Prostate gland (tissue), 2 donors: ENCODE results near the gene TMEM17.
"Not testable (repeated sequence)": the region's sequence is repeated elsewhere in the genome, so short reads cannot be mapped to it uniquely, and the experiment has no call there.

Experiments used
- POLR2A ChIP-seq: fragments of 450-650 bp; IDR thresholded peaks from one replicate; pipeline ENCODE4 v1.6.1; 2016; ENCODE audit warnings: antibody characterized with exemption, mild to moderate bottlenecking
- POLR2AphosphoS5 ChIP-seq: sonication (generic); formaldehyde crosslinking; IDR thresholded peaks from one replicate; pipeline ENCODE4 v1.6.1; 2017; ENCODE audit warnings: antibody characterized with exemption
- TF ChIP-seq, protein P1 (sequence below), 4 experiments: fragments of 200-600 bp in 2 of 4; fragments of 450-650 bp in 2 of 4; sonication (generic) in 2 of 4; IDR thresholded peaks; 1 replicate in 3 of 4; 2 replicates in 1 of 4; pipeline ENCODE4 v1.5.1; 2016 to 2019; ENCODE audit warnings: antibody characterized with exemption in 4 of 4, mild to moderate bottlenecking in 2 of 4, moderate library complexity in 2 of 4

DNA sequence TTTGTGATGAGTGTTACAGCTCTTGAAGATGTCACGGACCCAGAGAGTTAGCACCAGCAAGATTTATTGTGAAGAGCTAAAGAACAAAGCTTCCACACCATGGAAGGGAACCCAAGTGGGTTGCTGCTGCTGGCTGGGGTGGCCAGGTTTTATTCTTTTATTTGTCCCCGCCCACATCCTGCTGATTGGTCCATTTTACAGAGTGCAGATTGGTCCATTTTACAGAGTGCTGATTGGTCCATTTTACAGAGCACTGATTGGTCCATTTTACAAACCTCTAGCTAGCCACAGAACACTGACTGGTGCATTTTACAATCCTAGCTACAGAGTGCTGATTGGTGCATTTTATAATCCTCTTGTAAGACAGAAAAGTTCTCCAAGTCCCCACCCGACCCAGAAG, 29.5 kb upstream of the TMEM17 start:
- TF ChIP-seq, protein P1, sequence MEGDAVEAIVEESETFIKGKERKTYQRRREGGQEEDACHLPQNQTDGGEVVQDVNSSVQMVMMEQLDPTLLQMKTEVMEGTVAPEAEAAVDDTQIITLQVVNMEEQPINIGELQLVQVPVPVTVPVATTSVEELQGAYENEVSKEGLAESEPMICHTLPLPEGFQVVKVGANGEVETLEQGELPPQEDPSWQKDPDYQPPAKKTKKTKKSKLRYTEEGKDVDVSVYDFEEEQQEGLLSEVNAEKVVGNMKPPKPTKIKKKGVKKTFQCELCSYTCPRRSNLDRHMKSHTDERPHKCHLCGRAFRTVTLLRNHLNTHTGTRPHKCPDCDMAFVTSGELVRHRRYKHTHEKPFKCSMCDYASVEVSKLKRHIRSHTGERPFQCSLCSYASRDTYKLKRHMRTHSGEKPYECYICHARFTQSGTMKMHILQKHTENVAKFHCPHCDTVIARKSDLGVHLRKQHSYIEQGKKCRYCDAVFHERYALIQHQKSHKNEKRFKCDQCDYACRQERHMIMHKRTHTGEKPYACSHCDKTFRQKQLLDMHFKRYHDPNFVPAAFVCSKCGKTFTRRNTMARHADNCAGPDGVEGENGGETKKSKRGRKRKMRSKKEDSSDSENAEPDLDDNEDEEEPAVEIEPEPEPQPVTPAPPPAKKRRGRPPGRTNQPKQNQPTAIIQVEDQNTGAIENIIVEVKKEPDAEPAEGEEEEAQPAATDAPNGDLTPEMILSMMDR (IDR thresholded peaks at IDR 0.05) = not testable (repeated sequence)
- TF ChIP-seq POLR2AphosphoS5, POLR2A: not testable (repeated sequence)
